Adrenal gland (tissue), 5 donors: ENCODE results near the gene BZW2.

Source experiments
- CTCF ChIP-seq, 6 experiments: fragments of 450-650 bp in 4 of 6; fragments of 200-600 bp in 2 of 6; sonication (generic) in 1 of 6; IDR thresholded peaks; 1 replicate in 5 of 6; 2 replicates in 1 of 6; pipeline versions ENCODE4 v1.5.1 to v1.8.0; 2016 to 2021; ENCODE audit warnings: antibody characterized with exemption in 6 of 6, mild to moderate bottlenecking in 2 of 6, moderate library complexity in 1 of 6
- POLR2A ChIP-seq, 2 donors: fragments of 450-650 bp; IDR thresholded peaks; one replicate each; pipeline ENCODE4 v1.6.1; 2017; ENCODE audit warnings: antibody characterized with exemption in 2 of 2, mild to moderate bottlenecking in 2 of 2, moderate library complexity in 1 of 2
- donor health status: DM: no; HTN: no; CAD: no.

GRCh38 chr7:16742547-16742946 is 96.6 kb downstream of the BZW2 start:
- TF ChIP-seq POLR2A (IDR thresholded peaks at IDR 0.05): no peak
- no peak for TF ChIP-seq CTCF (IDR thresholded peaks at IDR 0.05)
